HTERT RPE-1 (cell line): ENCODE data around the gene UBTD1.
"Not testable (repeated sequence)": the region's sequence is repeated elsewhere in the genome, so short reads cannot be mapped to it uniquely, and the experiment has no call there.

Experiments
- in situ Hi-C: fragments of 300-500 bp; cut with MboI; formaldehyde crosslinking; loops from 4 replicates; pipeline ENCODE4 v1.14.3; 2020; ENCODE audit warnings: low sequenced_read_pairs

UBTD1 gene

DNA sequence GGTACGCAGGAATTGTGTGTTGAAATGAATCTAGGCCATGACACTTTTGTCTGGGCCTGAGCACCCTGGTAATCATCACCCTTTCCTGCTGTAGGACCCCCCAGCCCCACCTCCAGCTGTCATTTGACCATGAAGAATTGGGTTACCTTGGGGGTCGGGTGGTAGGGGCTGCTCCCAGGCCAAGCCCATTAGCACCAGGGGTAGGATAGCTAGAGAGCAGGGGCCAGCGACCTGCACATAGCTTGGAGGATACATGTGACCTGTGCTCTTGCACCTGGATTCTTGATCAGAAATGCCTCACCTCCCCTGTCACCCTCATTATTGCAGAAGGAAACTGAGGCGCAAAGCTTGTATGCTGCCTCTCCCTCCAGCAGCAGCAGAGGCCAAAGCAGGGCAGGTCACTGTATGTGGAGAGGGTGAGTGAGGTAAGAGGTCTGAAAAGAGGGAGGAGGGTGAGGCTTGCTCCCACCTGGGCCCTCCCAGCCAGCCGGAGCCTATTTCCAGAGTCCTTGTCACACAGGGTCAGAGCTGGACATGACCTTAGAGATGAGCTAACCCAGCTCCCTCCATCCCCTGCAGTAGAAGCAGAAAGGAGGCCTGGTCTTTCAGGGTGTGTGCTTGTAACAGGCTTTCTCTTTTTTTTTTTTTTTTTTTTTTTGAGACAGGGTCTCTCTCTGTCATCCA is 38.6 kb downstream of the UBTD1 start:
- in situ Hi-C loops: no loop called here

DNA sequence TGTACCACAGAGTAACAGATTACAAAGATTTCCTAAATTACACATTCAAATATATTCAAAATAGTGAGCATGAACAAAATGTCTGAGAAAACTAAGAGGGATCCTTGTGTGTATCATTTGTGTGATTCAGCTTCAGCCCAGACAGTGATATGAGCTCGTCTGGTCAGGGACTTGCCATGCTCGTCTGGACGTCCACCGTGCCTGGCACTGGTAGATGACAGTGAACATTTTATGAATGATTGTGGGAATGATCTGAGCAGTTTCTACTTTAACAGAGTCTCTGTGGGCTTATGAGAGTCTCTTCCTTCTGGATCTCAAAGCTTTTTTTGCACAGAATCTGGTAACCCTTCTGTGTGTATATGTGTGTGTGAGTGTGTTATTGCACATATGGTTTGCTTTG is 39.7 kb downstream of the UBTD1 start:
- in situ Hi-C loops: no loop called here

DNA sequence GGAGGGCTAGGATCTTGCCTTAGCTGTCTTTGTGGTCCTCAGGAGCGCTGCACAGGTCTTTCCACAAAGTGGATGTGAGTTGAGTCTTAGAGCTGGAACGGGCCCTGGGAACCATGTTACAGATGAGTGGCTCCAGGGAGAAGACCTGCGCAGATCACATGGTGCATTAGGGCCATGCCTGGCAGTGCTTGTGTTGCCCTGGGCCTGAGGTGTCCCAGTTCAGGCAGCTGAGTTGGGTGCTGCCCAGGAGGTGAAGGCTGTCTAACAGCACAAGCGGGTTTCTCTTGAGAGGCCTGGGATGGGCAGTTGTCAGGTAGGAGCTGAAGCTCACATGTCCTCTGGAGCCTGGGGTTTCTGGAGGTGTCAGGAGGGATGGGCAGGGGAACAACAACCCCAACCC is 40.1 kb downstream of the UBTD1 start:
- in situ Hi-C loops: no loop called here

- in situ Hi-C loops: no loop called here
Observed at GRCh38 chr10:97539523-97540200, 40.9 kb downstream of the UBTD1 start.

DNA sequence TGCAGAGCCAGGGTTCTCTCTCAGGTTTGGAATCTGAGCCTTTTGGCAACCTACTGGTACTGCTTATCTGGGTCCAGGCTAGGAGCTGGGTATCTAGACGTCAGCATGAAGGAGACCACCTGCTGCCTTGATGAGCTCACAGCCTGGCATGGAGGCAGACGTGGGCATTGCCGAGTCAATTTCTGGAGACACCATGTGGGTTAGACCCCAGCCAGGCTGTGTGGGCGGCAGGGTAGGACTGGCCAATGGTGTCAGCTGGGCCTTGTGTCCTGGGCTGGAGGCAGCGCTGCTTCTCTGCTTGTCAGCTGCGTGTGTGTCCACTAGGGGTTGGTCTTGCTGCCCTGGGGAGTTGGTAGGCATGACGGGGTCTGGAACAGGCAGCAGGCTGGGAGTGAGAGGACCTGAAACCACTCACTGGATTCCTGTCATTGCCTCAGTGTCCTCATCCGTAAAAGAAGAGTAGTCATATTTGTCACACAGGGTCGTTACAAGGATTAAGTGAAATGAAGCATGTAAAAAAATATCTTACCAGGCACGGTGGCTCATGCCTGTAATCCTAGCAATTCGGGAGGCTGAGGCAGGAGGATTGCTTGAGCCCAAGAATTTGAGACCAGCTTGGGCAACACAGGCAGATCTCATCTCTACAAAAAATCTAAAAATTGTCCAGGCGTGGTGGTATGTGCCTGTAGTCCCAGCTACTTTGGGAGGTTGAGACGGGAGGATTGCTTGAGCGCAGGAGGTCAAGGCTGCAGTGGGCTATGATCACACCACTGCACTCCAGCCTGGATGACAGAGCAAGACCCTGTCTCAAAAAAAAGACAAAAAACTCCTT is 42.2 kb downstream of the UBTD1 start:
- in situ Hi-C loops: no loop called here

DNA sequence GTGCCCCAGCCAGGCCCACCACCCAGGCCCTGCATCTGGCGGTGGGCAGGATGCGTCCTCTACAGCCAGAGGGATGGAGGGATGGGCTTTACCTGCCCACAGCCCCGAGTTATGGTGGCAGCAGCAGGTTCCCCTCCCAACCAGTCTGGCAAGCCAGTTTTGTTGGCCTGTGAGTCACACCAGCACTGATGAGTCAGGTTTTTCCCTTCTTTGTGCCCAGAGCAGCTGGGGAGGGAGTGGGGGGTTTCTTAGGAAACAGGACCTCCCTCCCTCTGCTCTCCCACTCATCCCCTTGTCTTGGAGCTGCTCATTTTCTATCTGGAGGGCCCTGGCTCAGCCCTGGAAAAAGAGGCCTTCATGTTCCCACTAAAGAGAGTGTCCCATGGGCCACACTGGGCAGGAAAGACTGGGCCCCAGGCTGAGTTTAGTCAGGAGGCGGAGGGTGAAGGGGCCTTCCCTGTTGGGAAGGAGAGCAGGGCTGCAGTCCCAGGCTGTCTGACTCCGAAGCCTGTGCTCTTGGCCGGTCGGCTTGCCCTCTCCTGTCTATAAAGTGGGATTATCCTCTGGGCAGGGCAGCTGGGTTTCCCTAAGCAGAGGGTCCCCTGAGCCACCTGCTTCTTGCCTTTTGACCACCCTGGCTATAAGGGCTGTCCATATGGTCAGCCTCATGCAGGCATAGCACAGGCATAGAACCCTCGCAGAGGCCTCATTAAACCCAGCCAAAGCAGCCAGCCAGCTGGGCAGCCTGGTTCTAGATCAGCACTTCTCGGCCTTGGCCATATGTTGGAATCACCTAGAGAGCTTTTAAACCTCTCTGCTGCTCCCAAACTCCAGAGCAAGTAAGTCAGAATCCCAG is 43.7 kb downstream of the UBTD1 start:
- in situ Hi-C loops: no loop called here

GRCh38 chr10:97543025-97543546 is 44.4 kb downstream of the UBTD1 start:
- in situ Hi-C loops: no loop called here

DNA sequence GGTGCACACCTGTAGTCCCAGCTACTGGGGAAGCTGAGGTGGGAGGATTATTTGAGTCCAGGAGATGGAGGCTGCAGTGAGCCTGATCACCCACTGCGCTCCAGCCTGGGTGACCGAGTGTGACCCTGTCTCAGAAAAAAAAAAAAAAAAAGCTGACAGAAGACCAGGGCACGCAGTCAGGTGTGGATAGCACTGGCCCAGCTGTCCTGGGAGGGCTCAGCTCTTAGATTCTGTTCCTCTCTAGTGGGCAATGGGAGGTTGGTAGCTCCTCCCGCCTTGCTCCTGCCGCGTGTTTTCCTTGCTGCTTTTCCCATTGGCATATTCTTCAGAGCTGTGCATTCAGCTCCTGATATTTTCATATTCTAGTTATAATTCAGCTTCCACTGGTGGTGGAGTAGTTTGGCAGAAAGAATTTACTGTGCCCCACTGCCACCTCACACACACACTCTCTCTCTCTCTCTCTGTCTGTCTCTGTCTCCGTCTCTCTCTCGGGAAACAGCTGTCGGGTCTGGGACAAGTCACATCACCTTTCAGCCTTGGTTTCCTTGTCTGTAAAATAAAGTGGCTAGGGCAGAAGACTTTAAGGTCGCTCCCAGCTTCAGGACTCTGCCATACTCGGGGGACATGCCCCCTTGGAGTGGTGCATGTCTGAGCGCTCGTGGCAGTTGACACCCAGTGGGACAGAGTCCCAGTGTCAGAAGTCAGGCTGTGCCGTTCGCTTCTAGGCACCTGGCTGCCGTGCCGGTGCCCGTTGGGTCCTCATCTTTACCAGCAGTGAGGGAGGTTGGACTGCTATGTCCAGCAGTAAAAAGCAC is 47.9 kb downstream of the UBTD1 start:
- in situ Hi-C loops: no loop called here

DNA sequence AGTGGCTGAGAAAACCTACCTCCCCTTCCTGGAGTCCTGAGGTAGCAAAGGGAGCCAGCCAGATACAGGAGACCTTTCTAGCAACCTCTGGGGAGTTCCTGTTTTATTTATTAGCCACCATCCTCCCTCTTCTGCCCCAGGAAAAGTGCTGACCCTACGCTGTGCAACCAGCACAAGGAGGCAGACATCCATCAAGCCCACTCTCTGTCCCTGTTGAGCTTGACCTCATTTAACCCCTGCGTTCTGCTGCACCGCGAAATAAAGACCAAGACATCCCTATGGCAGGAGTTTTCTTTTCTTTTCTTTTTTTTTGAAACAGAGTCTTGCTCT is 48.5 kb downstream of the UBTD1 start:
- in situ Hi-C loops: no loop called here

DNA sequence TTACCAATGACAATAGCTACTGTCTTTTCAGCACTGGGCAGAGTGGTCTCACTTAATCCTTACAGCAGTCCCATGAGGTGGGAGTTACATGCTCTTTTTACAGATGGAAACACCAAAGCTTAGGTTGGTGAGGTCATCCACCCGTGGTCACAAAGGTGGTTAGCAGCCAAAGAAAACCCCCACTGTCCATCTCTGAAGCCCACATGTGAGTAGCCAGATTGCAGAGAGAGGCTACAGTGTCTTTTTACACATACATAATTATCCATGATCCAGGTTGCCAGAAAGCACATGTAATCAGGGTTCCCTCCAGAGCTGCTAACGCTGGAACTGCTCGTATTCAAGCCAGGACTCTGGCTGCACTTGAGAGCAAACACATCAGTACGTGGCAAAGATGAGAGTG is 49.2 kb downstream of the UBTD1 start:
- in situ Hi-C loops: no loop called here

- in situ Hi-C loops: no loop called here
Observed at GRCh38 chr10:97548828-97549455, 50.2 kb downstream of the UBTD1 start.

DNA sequence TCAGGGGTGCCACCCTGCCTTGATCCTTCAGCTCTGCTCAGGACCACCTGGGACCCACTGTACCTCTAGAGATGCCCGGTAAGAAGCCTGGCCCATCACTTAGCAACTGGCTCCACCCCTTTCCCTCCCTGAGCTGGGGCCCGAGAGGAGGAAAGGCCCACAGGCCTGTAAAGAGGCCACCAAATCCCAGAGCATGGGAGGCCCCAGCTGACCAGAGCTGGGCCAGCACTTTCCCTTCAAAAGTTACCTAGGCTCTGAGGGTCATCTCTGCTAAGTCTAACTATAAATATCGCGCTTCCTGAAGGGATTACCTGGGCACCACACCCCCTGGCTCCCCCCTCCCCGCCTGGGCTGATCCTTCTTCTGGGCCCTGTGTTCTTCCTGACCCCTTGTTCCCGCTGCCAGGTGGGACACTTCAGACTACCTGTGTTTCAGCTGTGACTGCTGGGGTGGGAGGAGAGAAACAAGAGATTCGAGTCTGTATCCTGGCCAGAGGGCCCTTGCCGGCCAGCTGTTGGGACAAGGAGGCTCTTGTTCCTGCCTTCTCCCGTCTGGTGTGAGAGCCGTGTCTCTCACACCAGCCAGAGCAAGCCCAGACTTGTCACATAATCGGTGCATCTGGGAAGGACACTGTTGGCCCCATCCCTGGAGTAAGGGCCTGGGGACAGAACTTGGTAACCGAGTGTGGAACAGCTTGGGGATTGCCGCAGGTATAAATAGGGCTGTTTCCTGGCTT is 51.0 kb downstream of the UBTD1 start:
- in situ Hi-C loops: no loop called here

GRCh38 chr10:97550336-97551149 is 51.8 kb downstream of the UBTD1 start:
- in situ Hi-C loops: no loop called here

GRCh38 chr10:97551271-97551670 is 52.5 kb downstream of the UBTD1 start:
- in situ Hi-C loops: no loop called here

- in situ Hi-C loops: no loop called here
Observed at GRCh38 chr10:97553575-97554031, 54.9 kb downstream of the UBTD1 start.

DNA sequence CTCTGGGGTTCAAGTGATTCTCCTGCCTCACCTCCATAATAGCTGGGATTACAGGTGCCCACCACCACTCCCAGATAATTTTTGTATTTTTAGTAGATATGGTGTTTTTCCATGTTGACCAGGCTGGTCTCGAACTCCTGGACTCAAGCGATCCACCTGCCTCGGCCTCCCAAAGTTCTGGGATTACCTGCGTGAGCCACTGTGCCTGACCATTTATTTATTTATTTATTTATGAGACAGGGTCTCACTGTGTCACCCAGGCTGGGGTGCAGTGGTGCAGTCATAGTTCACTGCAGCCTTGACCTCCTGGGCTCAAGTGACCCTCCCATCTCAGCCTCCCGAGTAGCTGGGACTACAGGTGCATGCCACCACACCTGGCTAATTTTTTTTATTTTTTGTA is 55.6 kb downstream of the UBTD1 start:
- in situ Hi-C loops: not testable (repeated sequence)

DNA sequence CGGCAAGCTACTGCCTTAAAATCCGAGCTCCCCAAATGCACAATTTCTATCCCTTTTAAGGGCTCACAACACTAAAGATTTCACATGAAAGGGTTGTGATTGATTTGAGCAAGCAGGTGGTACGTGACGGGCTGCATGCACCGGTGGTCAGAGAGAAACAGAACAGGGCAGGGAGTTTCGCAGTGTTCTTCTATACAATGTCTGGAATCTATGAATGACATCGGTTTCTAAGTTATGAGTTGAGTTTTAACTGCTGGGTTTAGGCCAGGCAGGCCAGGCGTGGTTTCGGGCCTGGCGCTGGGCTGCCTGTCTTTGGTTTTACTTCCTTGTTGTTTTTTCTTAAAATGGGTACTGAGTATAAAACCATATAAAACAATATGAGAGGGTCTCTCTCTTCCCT is 56.8 kb downstream of the UBTD1 start:
- in situ Hi-C loops: not testable (repeated sequence)
